GM19467 (cell line): Measurements from ENCODE around the gene ASCL2.

Experiments used
- ATAC-seq: cut with Tn5 transposase; IDR thresholded peaks from one replicate; pipeline ENCODE4 v1.9.1; 2021; ENCODE audit warnings: mild to moderate bottlenecking, moderate library complexity; ENCODE audit not compliant: unreplicated experiment

ASCL2 gene

GRCh38 chr11:2309251-2310072 lies 39.1 kb upstream of the ASCL2 start:
- ATAC-seq = no peak

- ATAC-seq = no peak
Measured at GRCh38 chr11:2308713-2309112, 38.3 kb upstream of the ASCL2 start.

GRCh38 chr11:2307501-2308331 lies 37.3 kb upstream of the ASCL2 start:
- no peak for ATAC-seq

GRCh38 chr11:2306877-2307500 lies 36.6 kb upstream of the ASCL2 start:
- no peak for ATAC-seq

- no peak for ATAC-seq
Measured at GRCh38 chr11:2306452-2306823, 36.0 kb upstream of the ASCL2 start.

- ATAC-seq = no peak
Measured at GRCh38 chr11:2305788-2306451, 35.5 kb upstream of the ASCL2 start.

GRCh38 chr11:2305140-2305778 lies 34.9 kb upstream of the ASCL2 start:
- no peak for ATAC-seq

- no peak for ATAC-seq
Measured at GRCh38 chr11:2304506-2305139, 34.2 kb upstream of the ASCL2 start.

GRCh38 chr11:2303627-2304505 lies 33.5 kb upstream of the ASCL2 start:
- no peak for ATAC-seq

GRCh38 chr11:2302896-2303626 lies 32.7 kb upstream of the ASCL2 start:
- ATAC-seq = no peak

GRCh38 chr11:2302306-2302895 lies 32.0 kb upstream of the ASCL2 start:
- no peak for ATAC-seq

- ATAC-seq = no peak
Measured at GRCh38 chr11:2301631-2302305, 31.4 kb upstream of the ASCL2 start, which contains the start of the genes C11orf21 and TSPAN32. C11orf21 (minus strand) TSS chr11:2301918; CDS start chr11:2301808, 110 bp downstream. TSPAN32 (plus strand) TSS chr11:2302013; CDS start chr11:2302150, 137 bp downstream.

- ATAC-seq = no peak
Measured at GRCh38 chr11:2300936-2301630, 30.7 kb upstream of the ASCL2 start.

- ATAC-seq = no peak
Measured at GRCh38 chr11:2300290-2300935, 30.0 kb upstream of the ASCL2 start.

GRCh38 chr11:2299773-2300172 lies 29.4 kb upstream of the ASCL2 start:
- ATAC-seq = no peak
